DMS153 treated with DMSO at 0.1 percent for 48 hours (cell line): ENCODE data around the gene RNF225.
"Not testable (repeated sequence)": the region's sequence is repeated elsewhere in the genome, so short reads cannot be mapped to it uniquely, and the experiment has no call there.

Source experiments
- DNase-seq: peaks from one replicate; lab custom pipeline; 2025; ENCODE audit not compliant: unreplicated experiment; lab: John Stamatoyannopoulos, UW

Gene RNF225

GRCh38 chr19:58407658-58408151 is 12.2 kb downstream of the RNF225 start:
- no peak for DNase-seq

DNA sequence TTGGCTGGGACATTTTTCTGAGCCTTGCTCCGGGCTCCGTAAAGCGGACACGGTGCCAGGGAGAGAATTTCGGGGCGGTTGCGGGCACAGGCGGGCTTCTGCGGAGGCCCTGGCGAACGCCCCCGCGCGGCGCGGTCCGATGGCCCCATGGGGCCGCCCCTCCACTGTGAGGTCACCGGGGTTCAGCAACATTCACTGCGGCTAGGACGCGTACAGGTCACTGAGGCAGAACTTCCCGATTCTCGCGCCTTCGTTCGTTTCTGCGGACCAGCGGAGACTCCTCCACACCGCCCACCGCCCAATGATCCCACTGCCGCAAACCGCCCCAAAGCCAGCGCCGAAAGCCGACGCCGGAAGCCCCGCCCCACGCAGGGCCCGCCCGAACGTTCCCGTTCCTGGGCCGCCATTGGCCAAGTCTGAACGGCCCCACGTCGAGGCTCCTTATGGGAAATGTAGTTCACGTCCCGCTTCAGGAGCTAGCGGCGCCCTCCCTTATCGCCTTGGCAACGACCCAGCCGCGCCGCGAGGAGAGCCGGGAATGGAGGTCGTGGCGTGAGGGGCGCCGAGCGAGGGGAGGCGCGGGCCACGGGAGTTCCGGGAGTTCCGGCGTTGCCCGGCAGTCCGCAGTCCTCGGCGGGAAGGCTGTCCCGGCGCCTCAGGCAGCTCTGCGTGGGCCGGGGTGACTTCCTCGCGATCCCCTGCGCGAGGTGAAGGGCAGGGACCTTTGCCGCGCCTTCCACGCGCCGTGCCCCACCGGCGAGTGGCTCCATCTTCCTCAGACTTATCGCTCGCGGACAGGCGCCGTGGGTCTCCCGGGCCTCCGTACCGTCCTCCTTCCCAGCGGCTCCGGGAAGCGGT is 12.9 kb downstream of the RNF225 start, which contains the start of gene ZNF584:
Gene ZNF584, plus strand, starts transcription at position 498 of the 858 bp plus-strand sequence. CDS start 499 bp downstream, outside the sequence.
- DNase-seq = peak; percentile 87

DNA sequence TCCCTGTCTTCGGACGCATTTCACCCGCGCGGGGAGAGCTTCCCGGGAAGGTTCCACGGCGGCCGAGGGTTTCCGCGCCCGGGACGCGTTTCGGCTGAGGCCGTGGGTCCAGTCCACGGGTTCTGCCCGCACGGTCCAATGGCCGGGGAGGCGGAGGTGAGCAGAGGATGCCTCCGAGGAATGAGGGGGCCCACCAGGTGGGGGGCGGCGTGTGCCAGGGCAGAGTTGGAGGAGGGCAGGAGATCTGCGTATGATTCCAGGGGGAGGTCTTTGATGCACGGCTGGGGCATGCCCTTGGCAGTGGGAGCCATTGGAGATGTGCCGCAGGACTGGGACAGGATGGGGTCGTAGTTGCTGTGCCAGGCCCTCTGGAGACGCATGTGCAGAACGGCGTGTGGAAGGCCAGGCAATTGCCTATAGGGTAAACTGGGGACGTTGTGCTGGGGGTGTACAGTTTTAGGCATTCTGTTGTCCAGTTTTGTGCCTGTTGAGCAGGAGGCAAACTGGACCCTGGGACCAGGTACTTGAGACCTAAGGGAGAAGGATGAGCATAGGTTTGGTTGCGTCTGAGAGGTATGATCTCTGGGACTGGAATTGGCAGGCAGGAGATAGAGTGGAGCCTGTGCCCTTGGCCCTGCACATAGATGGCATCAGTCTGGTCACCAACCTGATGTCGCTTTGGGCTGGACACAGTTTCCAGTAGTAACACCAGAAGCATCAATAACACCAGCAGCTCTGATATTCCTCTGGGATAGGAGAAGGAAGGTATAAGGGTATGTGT is 13.7 kb downstream of the RNF225 start:
- DNase-seq = no peak

GRCh38 chr19:58416604-58417003 is 21.1 kb downstream of the RNF225 start:
- no peak for DNase-seq

- DNase-seq = no peak
These were observed 21.6 kb downstream of the RNF225 start for GRCh38 chr19:58417071-58417470.

- DNase-seq = no peak
These were observed 33.2 kb downstream of the RNF225 start for GRCh38 chr19:58428617-58429016.

DNA sequence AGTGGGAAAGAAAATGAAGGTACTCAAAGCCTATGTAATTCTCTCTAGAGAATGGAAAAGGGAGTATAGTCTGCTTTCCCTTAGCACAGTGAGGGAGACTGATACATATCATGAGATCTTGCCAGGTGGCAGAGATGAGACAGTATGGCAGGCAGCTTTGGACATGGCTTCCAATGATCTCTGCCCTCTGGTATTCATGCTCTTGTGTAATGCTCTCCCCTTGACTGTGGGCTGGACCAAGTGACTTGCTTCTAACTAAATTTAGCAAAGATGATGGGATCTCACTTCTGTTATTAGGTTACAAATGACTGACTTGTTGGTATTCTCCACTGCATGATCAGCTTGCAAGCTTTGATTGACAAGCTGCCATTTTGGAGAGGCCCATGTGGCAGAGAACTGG is 34.3 kb downstream of the RNF225 start:
- DNase-seq = no peak

DNA sequence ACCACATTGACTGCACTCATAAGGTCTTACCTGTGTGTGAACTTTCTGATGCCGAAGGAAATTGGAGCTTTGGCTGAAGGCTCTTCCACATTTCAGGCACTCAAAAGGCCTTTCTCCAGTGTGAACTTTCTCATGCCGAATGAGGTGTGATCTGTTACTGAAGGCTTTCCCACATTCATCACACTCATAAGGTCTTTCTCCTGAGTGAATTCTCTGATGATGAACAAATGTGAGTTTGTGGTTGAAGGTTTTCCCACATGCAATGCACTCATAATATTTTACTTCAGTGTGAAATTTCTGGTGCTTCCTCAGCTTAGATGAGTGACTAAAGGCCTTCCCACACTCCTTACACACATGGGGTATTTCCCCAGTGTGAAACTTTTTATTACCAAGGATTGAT is 38.8 kb downstream of the RNF225 start:
- no peak for DNase-seq

- peak; percentile 92 for DNase-seq
These were observed 44.4 kb downstream of the RNF225 start, which contains the start of gene ZNF132 for GRCh38 chr19:58439576-58440554. TSS of gene ZNF132 (minus strand) at chr19:58440153. CDS start at chr19:58439821, 332 bp downstream.

DNA sequence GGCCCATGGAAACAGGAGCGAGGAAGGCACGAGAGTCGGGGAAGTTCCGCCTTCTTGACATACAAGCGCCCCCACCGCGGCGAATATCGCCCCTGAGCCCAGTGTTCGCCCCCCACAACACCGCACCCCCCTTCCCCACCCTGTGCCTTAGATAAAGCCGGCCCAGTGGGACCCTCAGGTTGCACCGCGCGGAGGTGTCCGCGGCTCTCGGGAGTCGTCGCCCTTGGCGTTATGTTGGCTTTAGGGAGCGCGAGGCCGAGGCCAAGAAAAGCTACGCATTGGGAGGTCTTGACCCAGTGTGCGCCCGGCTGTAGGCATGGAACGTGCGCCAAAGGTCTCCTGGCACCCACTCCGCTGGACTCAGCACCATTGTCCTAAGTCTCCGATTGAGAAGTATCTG is 45.1 kb downstream of the RNF225 start:
- no peak for DNase-seq

- not testable (repeated sequence) for DNase-seq
These were observed 47.5 kb downstream of the RNF225 start for GRCh38 chr19:58442986-58443385.
